ENCODE measurements around the gene ZNF714.

- no peak for TF ChIP-seq CTCF (IDR thresholded peaks at IDR 0.05; ENCODE audit: insufficient read depth, low read length)
- TF ChIP-seq REST (IDR thresholded peaks at IDR 0.05; ENCODE audit: insufficient replicate concordance, low read depth) = no peak
- TF ChIP-seq POLR2AphosphoS5 (IDR thresholded peaks at IDR 0.05; ENCODE audit: low read depth) = no peak
Measured at GRCh38 chr19:21151460-21151859, 69.5 kb downstream of the ZNF714 start.
